GM23248 (cell line): ENCODE data around the gene PIGO. TPM values are rescaled to one million over a fixed set of nuclear protein-coding genes. Genes with fewer than 3 reads are reported as not detected.

Experiments used
- DNase-seq: peaks from one replicate; pipeline ENCODE4 v3.0.0-alpha.2; 2015
- H2AFZ ChIP-seq: fragments of 200-600 bp; sonication (generic); 2 replicates; pipeline ENCODE4 v1.6.1; 2016; ENCODE audit warnings: antibody characterized with exemption
- H3F3A ChIP-seq: fragments of 200-600 bp; sonication (generic); 2 replicates; pipeline ENCODE4 v1.6.1; 2016; ENCODE audit warnings: mild to moderate bottlenecking, antibody characterized with exemption, mixed run types; ENCODE audit not compliant: insufficient read depth
- H3K27ac ChIP-seq: fragments of 200-600 bp; sonication (generic); 2 replicates; pipeline ENCODE4 v1.5.1; 2016; ENCODE audit warnings: mild to moderate bottlenecking
- H3K27me3 ChIP-seq: fragments of 200-600 bp; sonication (generic); replicated peaks from 2 replicates; pipeline ENCODE4 v1.6.1; 2016; ENCODE audit warnings: mild to moderate bottlenecking; ENCODE audit not compliant: insufficient read depth
- H3K36me3 ChIP-seq: fragments of 200-600 bp; sonication (generic); 2 replicates; pipeline ENCODE4 v1.6.1; 2016; ENCODE audit warnings: low read depth, mild to moderate bottlenecking
- H3K4me1 ChIP-seq: fragments of 200-600 bp; sonication (generic); 2 replicates; pipeline ENCODE4 v1.6.1; 2016; ENCODE audit warnings: mild to moderate bottlenecking; ENCODE audit not compliant: insufficient read depth
- H3K4me2 ChIP-seq: fragments of 200-600 bp; sonication (generic); one replicate; pipeline ENCODE4 v1.6.1; 2016; ENCODE audit warnings: mild to moderate bottlenecking; ENCODE audit not compliant: unreplicated experiment
- H3K4me3 ChIP-seq: fragments of 200-600 bp; sonication (generic); 2 replicates; pipeline ENCODE4 v1.5.1; 2016; ENCODE audit warnings: mild to moderate bottlenecking
- H3K79me2 ChIP-seq: fragments of 200-600 bp; sonication (generic); 2 replicates; pipeline ENCODE4 v1.6.1; 2016; ENCODE audit warnings: mild to moderate bottlenecking; ENCODE audit not compliant: insufficient read depth
- H3K9ac ChIP-seq: fragments of 200-600 bp; sonication (generic); 2 replicates; pipeline ENCODE4 v1.6.1; 2016; ENCODE audit warnings: mild to moderate bottlenecking
- H3K9me2 ChIP-seq: fragments of 200-600 bp; sonication (generic); 2 replicates; pipeline ENCODE4 v1.6.1; 2016; ENCODE audit warnings: mixed run types, mild to moderate bottlenecking, moderate library complexity; ENCODE audit not compliant: insufficient read depth
- H3K9me3 ChIP-seq: fragments of 200-600 bp; sonication (generic); one replicate; pipeline ENCODE4 v1.6.1; 2017; ENCODE audit warnings: low read depth
- H4K20me1 ChIP-seq: fragments of 200-600 bp; sonication (generic); 2 replicates; pipeline ENCODE4 v1.6.0; 2016; ENCODE audit not compliant: insufficient read depth
- EZH2 ChIP-seq: fragments of 200-600 bp; sonication (generic); IDR thresholded peaks from 2 replicates; pipeline ENCODE4 v1.6.1; 2018; ENCODE audit warnings: antibody characterized with exemption, mild to moderate bottlenecking; ENCODE audit not compliant: insufficient read depth, poor library complexity, severe bottlenecking
- EZH2phosphoT487 ChIP-seq: fragments of 200-600 bp; sonication (generic); IDR thresholded peaks from 2 replicates; pipeline ENCODE4 v1.6.1; 2018; ENCODE audit warnings: antibody characterized with exemption, moderate library complexity, mild to moderate bottlenecking, low read depth; ENCODE audit not compliant: insufficient read depth
- WGBS, 2 experiments: methylation state at CpG; one replicate each; pipeline ENCODE4 v1.1.6; 2015 to 2017; ENCODE audit warnings: low lambda C conversion rate in 2 of 2, low coverage in 1 of 2; ENCODE audit errors: missing lambda C conversion rate in 2 of 2; 5-methylcytosine and 5-hydroxymethylcytosine counted together
- in situ Hi-C: fragments of 300-500 bp; cut with MboI; formaldehyde crosslinking; loops from 2 replicates; pipeline ENCODE4 v1.15.0; 2020
- polyA plus RNA-seq: library from polyadenylated mRNA; unstranded; fragments of >200 nt; fragmentation: Nextera tagmentation; extraction: Ambion mirVana; gene quantifications from 2 replicates; pipeline ENCODE4 v1.2.1, GENCODE V29; 2016
- total RNA-seq: library from RNA; depleted of rRNA; stranded (reverse); fragments of >200 nt; shearing (Covaris generic); gene quantifications from 2 replicates; pipeline ENCODE4 v1.2.3, GENCODE V29; 2014

Gene PIGO
- total and polyA plus RNA-seq, 2 experiments from 2014 or later = 17.4 to 18.6 TPM

GRCh38 chr9:35112257-35113020 lies 16.0 kb upstream of the PIGO start:
- Histone ChIP-seq H2AFZ (peak overlapping the region; percentile 26), H3K79me2 (peaks cover 53% of the 10 kb centered on the region), H3F3A (peaks cover 40% of the 10 kb centered on the region), H4K20me1 (no peaks in the 10 kb centered on the region), H3K4me2 (peak overlapping the region; percentile 98), H3K9ac (peak overlapping the region; percentile 90), H3K27me3 (no peaks in the 10 kb centered on the region), H3K36me3 (0 out of 2 replicates have a peak, but pooled peaks cover 6% of the 10 kb centered on the region), H3K4me3 (peak overlapping the region; percentile 75), H3K9me3 (no peaks in the 10 kb centered on the region), H3K27ac (peak overlapping the region; percentile 98), H3K9me2 (no peaks in the 10 kb centered on the region), H3K4me1 (peaks cover 41% of the 10 kb centered on the region)
- in situ Hi-C loops = loop anchor here (10.0 kb wide), 1 partner anchor 442 kb away; no protein-coding TSS in a partner anchor
- peak; percentile 95 for DNase-seq
- TF ChIP-seq EZH2 = no peak
- no peak for TF ChIP-seq EZH2phosphoT487
- WGBS, 2 experiments = 18 to 24% methylated on average over 3 of the region's 3 CpGs

GRCh38 chr9:35111001-35111933 lies 14.9 kb upstream of the PIGO start:
- Histone ChIP-seq H3K79me2 (peaks cover 64% of the 10 kb centered on the region), H4K20me1 (no peaks in the 10 kb centered on the region), H3K4me2 (peak overlapping the region; percentile 98), H3K27ac (peak overlapping the region; percentile 98), H3F3A (peaks cover 32% of the 10 kb centered on the region), H3K36me3 (0 out of 2 replicates have a peak, but pooled peaks cover 13% of the 10 kb centered on the region), H3K9me3 (no peaks in the 10 kb centered on the region), H3K4me1 (peaks cover 39% of the 10 kb centered on the region), H3K9ac (peak overlapping the region; percentile 95), H3K4me3 (peak overlapping the region; percentile 89), H3K9me2 (no peaks in the 10 kb centered on the region), H2AFZ (peak overlapping the region; percentile 67), H3K27me3 (no peaks in the 10 kb centered on the region)
- TF ChIP-seq EZH2phosphoT487 = no peak
- TF ChIP-seq EZH2 = no peak
- 0 to 1% methylated on average over 30 to 57 of the region's 57 CpGs for WGBS, 2 experiments
- DNase-seq = peak; percentile 100
- in situ Hi-C loops = loop anchor here (10.0 kb wide), 1 partner anchor 444 kb away; no protein-coding TSS in a partner anchor

DNA sequence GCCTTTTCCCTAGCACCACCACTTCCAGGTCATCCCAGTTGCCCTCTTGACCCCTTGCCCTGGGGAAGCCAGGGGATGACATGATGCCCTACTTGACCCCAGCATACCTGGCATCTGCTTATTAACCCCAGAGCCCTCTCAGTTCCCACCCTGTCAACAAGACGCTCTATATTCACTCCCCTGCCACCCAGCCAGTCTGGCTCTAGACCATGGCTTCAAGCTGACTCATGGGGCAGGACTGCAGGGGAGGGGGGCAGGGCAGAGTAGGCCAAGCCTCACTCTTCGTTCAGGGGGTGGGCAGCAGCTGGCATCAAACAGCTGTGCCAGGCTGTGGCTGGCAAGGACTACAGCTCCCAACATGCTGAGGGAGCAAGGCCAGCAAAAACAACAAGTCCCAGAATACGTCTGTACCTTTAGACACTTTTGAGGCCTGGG lies 14.0 kb upstream of the PIGO start:
- no peaks in the 10 kb centered on the region for H3K9me3 ChIP-seq
- in situ Hi-C loops = loop anchor here (10.0 kb wide), 1 partner anchor 444 kb away; no protein-coding TSS in a partner anchor
- H3K79me2 ChIP-seq = peaks cover 70% of the 10 kb centered on the region

More for the DNA sequence above, 14.0 kb upstream of the PIGO start:
- 10 to 12% methylated on average over 3 of the region's 3 CpGs for WGBS, 2 experiments
- Histone ChIP-seq H3K4me1 (peaks cover 39% of the 10 kb centered on the region), H3K36me3 (peaks cover 22% of the 10 kb centered on the region; the same call in 1 of the 2 replicates), H4K20me1 (no peaks in the 10 kb centered on the region), H3K9me2 (no peaks in the 10 kb centered on the region), H2AFZ (no peak overlapping the region), H3K9ac (peak overlapping the region; percentile 95), H3K4me2 (peak overlapping the region; percentile 97), H3K4me3 (peak overlapping the region; percentile 89), H3K27me3 (no peaks in the 10 kb centered on the region), H3K27ac (peak overlapping the region; percentile 88), H3F3A (peaks cover 28% of the 10 kb centered on the region)
- peak; percentile 79 for DNase-seq
- TF ChIP-seq EZH2 = no peak
- TF ChIP-seq EZH2phosphoT487 = no peak
